ENCODE data around the gene UBR2. TPM values are rescaled to one million over a fixed set of nuclear protein-coding genes. Genes with fewer than 3 reads are reported as not detected.
A peak's percentile ranks its signal among the peaks of the same experiment; 100 is the strongest.
"Not testable (repeated sequence)": the region's sequence is repeated elsewhere in the genome, so short reads cannot be mapped to it uniquely, and the experiment has no call there.

The UBR2 gene
- total RNA-seq, 8 experiments from 2014 or later, result 13.4 to 38.9 (median 19.0) TPM

- H3K4me1 ChIP-seq (replicated peaks in 1 of 2), result no peaks in the 10 kb centered on the region
- no peak overlapping the region for H3K4me3 ChIP-seq
- 60 to 100% (median 96%) methylated on average over 1 to 6 of the region's 7 CpGs; no CpG with 5 or more reads in 1 of the 10 experiments for WGBS, 10 experiments
- in situ Hi-C loops (cut with MboI; ENCODE audit: low pct_unique_long_range_greater_than_20kb in 2 of 9, low sequenced_read_pairs in 9 of 9, unreplicated experiment in 9 of 9), result loop anchor here in 1 of 9 experiments (25.0 kb wide), 1 partner anchor 173 kb away; no protein-coding TSS in a partner anchor
- ATAC-seq (replicated peaks in 6 of 8), result no peak
- H3K27ac ChIP-seq, result no peak overlapping the region
Observed at GRCh38 chr6:42689371-42689770, 125.5 kb downstream of the UBR2 start.

- no peak for ATAC-seq (replicated peaks in 6 of 8)
- Histone ChIP-seq H3K27ac (no peak overlapping the region), H3K4me1 (replicated peaks in 1 of 2) (no peaks in the 10 kb centered on the region), H3K4me3 (no peak overlapping the region)
- in situ Hi-C loops (cut with MboI; ENCODE audit: low pct_unique_long_range_greater_than_20kb in 2 of 9, low sequenced_read_pairs in 9 of 9, unreplicated experiment in 9 of 9), result loop anchor here in 1 of 9 experiments (25.0 kb wide), 1 partner anchor 172 kb away; no protein-coding TSS in a partner anchor
- WGBS, 10 experiments, result 38 to 100% (median 90%) methylated on average over 1 to 5 of the region's 5 CpGs
Observed at GRCh38 chr6:42690151-42690702, 126.4 kb downstream of the UBR2 start.

- no peak overlapping the region for H3K4me3 ChIP-seq
- 60 to 100% (median 90%) methylated on average over 1 to 2 of the region's 2 CpGs; no CpG with 5 or more reads in 3 of the 10 experiments for WGBS, 10 experiments
- no peak overlapping the region for H3K27ac ChIP-seq
- no peak for ATAC-seq (replicated peaks in 6 of 8)
- no peaks in the 10 kb centered on the region for H3K4me1 ChIP-seq (replicated peaks in 1 of 2)
- in situ Hi-C loops (cut with MboI; ENCODE audit: low pct_unique_long_range_greater_than_20kb in 2 of 9, low sequenced_read_pairs in 9 of 9, unreplicated experiment in 9 of 9), result loop anchor here in 1 of 9 experiments (25.0 kb wide), 1 partner anchor 171 kb away; no protein-coding TSS in a partner anchor
Observed at GRCh38 chr6:42690872-42691271, 127.0 kb downstream of the UBR2 start.

GRCh38 chr6:42692137-42692911 is 128.5 kb downstream of the UBR2 start:
- Histone ChIP-seq H3K4me3 (no peak overlapping the region), H3K4me1 (replicated peaks in 1 of 2) (no peaks in the 10 kb centered on the region), H3K27ac (no peak overlapping the region)
- 60 to 96% (median 66%) methylated on average over 1 to 4 of the region's 4 CpGs; no CpG with 5 or more reads in 4 of the 10 experiments for WGBS, 10 experiments
- ATAC-seq (replicated peaks in 6 of 8), result peak in 4 of 8 experiments; percentile 10 to 91 (median 63)
- in situ Hi-C loops (cut with MboI; ENCODE audit: low pct_unique_long_range_greater_than_20kb in 2 of 9, low sequenced_read_pairs in 9 of 9, unreplicated experiment in 9 of 9), result loop anchor here in 1 of 9 experiments (25.0 kb wide), 1 partner anchor 170 kb away; no protein-coding TSS in a partner anchor

GRCh38 chr6:42693725-42694323 is 130.0 kb downstream of the UBR2 start:
- in situ Hi-C loops (cut with MboI; ENCODE audit: low pct_unique_long_range_greater_than_20kb in 2 of 9, low sequenced_read_pairs in 9 of 9, unreplicated experiment in 9 of 9), result loop anchor here in 1 of 9 experiments (25.0 kb wide), 1 partner anchor 168 kb away; no protein-coding TSS in a partner anchor
- Histone ChIP-seq H3K27ac (no peak overlapping the region), H3K4me3 (no peak overlapping the region), H3K4me1 (replicated peaks in 1 of 2) (no peaks in the 10 kb centered on the region)
- 40 to 100% (median 98%) methylated on average over 1 to 2 of the region's 2 CpGs; no CpG with 5 or more reads in 2 of the 10 experiments for WGBS, 10 experiments
- ATAC-seq (replicated peaks in 6 of 8), result no peak

GRCh38 chr6:42694586-42694985 is 130.8 kb downstream of the UBR2 start:
- peak in 1 of 8 experiments; percentile 21 for ATAC-seq (replicated peaks in 6 of 8)
- in situ Hi-C loops (cut with MboI; ENCODE audit: low pct_unique_long_range_greater_than_20kb in 2 of 9, low sequenced_read_pairs in 9 of 9, unreplicated experiment in 9 of 9), result loop anchor here in 1 of 9 experiments (25.0 kb wide), 1 partner anchor 168 kb away; no protein-coding TSS in a partner anchor
- H3K27ac ChIP-seq, result no peak overlapping the region

GRCh38 chr6:42696526-42697267 is 132.9 kb downstream of the UBR2 start:
- no peak for ATAC-seq (replicated peaks in 6 of 8)
- WGBS, 10 experiments, result 48 to 97% (median 85%) methylated on average over 1 to 6 of the region's 7 CpGs; no CpG with 5 or more reads in 1 of the 10 experiments
- in situ Hi-C loops (cut with MboI; ENCODE audit: low pct_unique_long_range_greater_than_20kb in 2 of 9, low sequenced_read_pairs in 9 of 9, unreplicated experiment in 9 of 9), result loop anchor here in 1 of 9 experiments (25.0 kb wide), 1 partner anchor 166 kb away; no protein-coding TSS in a partner anchor
- H3K4me3 ChIP-seq, result no peak overlapping the region
- no peak overlapping the region for H3K27ac ChIP-seq
- no peaks in the 10 kb centered on the region for H3K4me1 ChIP-seq (replicated peaks in 1 of 2)

More at GRCh38 chr6:42694586-42694985, 130.8 kb downstream of the UBR2 start:
- 27 to 100% (median 89%) methylated on average over 1 to 4 of the region's 4 CpGs for WGBS, 10 experiments
- no peaks in the 10 kb centered on the region for H3K4me1 ChIP-seq (replicated peaks in 1 of 2)
- no peak overlapping the region for H3K4me3 ChIP-seq

GRCh38 chr6:42697268-42697655 is 133.4 kb downstream of the UBR2 start:
- Histone ChIP-seq H3K4me1 (replicated peaks in 1 of 2) (no peaks in the 10 kb centered on the region), H3K4me3 (no peak overlapping the region), H3K27ac (no peak overlapping the region)
- no peak for ATAC-seq (replicated peaks in 6 of 8)
- in situ Hi-C loops (cut with MboI; ENCODE audit: low pct_unique_long_range_greater_than_20kb in 2 of 9, low sequenced_read_pairs in 9 of 9, unreplicated experiment in 9 of 9), result loop anchor here in 1 of 9 experiments (25.0 kb wide), 1 partner anchor 165 kb away; no protein-coding TSS in a partner anchor
- WGBS, 10 experiments, result 60 to 100% (median 92%) methylated on average over 1 to 4 of the region's 5 CpGs; no CpG with 5 or more reads in 1 of the 10 experiments

- Histone ChIP-seq H3K4me1 (replicated peaks in 1 of 2) (no peaks in the 10 kb centered on the region), H3K27ac (no peak overlapping the region), H3K4me3 (no peak overlapping the region)
- peak in 1 of 8 experiments; percentile 8 for ATAC-seq (replicated peaks in 6 of 8)
- 53 to 65% (median 60%) methylated on average over 1 to 4 of the region's 13 CpGs; no CpG with 5 or more reads in 6 of the 10 experiments for WGBS, 10 experiments
- in situ Hi-C loops (cut with MboI; ENCODE audit: low pct_unique_long_range_greater_than_20kb in 2 of 9, low sequenced_read_pairs in 9 of 9, unreplicated experiment in 9 of 9), result loop anchor here in 1 of 9 experiments (25.0 kb wide), 1 partner anchor 164 kb away; no protein-coding TSS in a partner anchor
Observed at GRCh38 chr6:42698217-42698616, 134.4 kb downstream of the UBR2 start.

GRCh38 chr6:42702200-42702599 is 138.4 kb downstream of the UBR2 start:
- in situ Hi-C loops (cut with MboI; ENCODE audit: low pct_unique_long_range_greater_than_20kb in 2 of 9, low sequenced_read_pairs in 9 of 9, unreplicated experiment in 9 of 9), result no loop called here
- ATAC-seq (replicated peaks in 6 of 8), result no peak
- H3K4me1 ChIP-seq (replicated peaks in 1 of 2), result no peaks in the 10 kb centered on the region
- no peak overlapping the region for H3K27ac ChIP-seq
- 60 to 100% (median 71%) methylated on average over 1 to 2 of the region's 2 CpGs; no CpG with 5 or more reads in 3 of the 10 experiments for WGBS, 10 experiments
- no peak overlapping the region for H3K4me3 ChIP-seq

- 80 to 100% (median 92%) methylated on average over 1 to 3 of the region's 3 CpGs; no CpG with 5 or more reads in 3 of the 10 experiments for WGBS, 10 experiments
- H3K4me3 ChIP-seq; H3K27ac ChIP-seq; in situ Hi-C loops (cut with MboI; ENCODE audit: low pct_unique_long_range_greater_than_20kb in 2 of 9, low sequenced_read_pairs in 9 of 9, unreplicated experiment in 9 of 9); H3K4me1 ChIP-seq (replicated peaks in 1 of 2); ATAC-seq (replicated peaks in 6 of 8): not testable (repeated sequence)
Observed at GRCh38 chr6:42702786-42703185, 139.0 kb downstream of the UBR2 start.
